NCI-H460 (cell line): ENCODE results near the gene PDE2A. TPM values are rescaled to one million over a fixed set of nuclear protein-coding genes. Genes with fewer than 3 reads are reported as not detected.
A peak's percentile ranks its signal among the peaks of the same experiment; 100 is the strongest.

Experiments used
- DNase-seq: peaks from one replicate; pipeline ENCODE4 v3.0.0-alpha.2; 2016; ENCODE audit warnings: low read depth; ENCODE audit errors: extremely low read depth
- total RNA-seq: library from RNA; depleted of rRNA; stranded (reverse); fragments of >200 nt; shearing (Covaris generic); gene quantifications from 2 replicates; pipeline ENCODE4 v1.2.3, GENCODE V29; 2014

Gene PDE2A
- total RNA-seq, 1 experiment from 2014 or later: 0.92 TPM

DNA sequence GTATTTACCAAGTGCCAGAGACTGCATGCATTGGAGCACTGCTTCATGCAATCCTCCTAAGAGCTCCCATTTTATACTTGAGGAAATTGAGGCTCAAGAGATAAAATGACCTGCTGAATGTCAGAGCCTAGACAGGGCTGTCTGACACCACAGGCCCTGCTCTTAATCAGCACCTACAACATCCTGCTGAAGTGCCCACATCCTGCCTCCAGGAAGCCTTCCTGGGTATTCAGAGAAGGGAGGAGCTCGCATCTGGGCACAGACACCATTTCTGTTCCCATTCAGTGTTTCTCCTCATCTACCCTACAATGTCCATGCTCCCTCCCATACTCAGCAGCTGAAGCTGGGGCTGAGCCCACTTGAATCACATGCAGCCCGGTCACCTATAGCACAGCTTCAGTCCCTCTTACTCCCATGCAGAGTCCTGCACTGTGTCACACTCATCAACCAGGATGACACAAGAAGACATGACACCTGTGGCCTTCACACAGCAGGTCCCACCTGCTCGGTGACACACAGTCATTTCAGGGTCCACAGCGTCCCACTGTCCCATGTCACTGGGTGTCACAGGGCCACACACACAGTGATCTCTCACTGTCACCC is 53.1 kb downstream of the PDE2A start:
- no peak for DNase-seq

DNA sequence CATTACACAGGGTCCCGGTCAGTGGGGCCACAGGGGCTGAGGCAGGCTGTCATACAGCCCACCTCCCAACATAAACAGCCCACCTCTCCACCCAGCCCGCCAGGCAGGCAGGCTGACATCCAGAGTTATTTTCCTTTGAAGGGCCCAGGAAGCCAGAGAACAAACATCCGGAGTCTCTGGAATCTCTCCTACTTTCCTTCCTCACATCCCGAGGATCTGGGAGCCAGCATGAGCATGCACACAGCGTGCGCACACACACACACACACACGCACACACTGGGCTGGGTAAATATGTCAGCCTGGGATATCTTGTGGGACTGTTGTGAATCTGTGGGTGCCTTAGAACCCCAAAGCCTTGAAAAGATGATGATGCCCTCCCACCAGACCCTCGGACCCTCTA is 55.4 kb downstream of the PDE2A start:
- DNase-seq: no peak

DNA sequence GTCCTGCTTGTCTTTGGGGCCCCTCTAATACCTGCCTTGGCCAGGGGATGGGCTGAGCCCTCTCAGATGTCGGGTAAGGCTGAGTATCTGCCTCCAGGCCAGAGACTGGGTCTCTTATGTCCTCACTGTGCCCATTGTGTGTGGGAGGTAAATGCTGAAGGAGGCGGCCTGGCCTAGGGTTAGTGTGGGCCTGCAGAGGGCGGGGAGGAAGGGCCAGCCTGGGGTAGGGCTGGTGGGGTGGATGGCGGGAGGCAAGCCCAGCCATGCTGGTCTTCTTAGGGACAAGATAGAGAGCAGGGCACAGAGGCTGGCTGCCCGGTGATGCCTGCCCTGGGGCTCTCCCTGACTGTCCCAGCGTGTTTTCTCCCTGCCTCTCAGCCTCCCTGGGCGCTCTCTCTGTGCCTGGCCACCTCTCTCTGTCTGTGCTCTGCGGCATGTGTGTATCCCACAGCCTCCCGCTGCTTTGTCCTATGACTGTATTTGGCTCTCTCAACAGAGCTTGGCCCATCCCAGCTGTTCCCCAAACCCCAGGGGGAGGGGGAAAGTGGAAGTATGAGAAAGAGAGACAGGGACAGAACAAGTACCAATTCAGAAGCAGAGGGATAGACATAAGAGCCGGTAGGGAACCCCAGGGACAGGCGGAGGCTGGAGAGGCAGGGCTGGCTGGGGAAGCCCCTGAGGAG is 57.0 kb downstream of the PDE2A start:
- no peak for DNase-seq

DNA sequence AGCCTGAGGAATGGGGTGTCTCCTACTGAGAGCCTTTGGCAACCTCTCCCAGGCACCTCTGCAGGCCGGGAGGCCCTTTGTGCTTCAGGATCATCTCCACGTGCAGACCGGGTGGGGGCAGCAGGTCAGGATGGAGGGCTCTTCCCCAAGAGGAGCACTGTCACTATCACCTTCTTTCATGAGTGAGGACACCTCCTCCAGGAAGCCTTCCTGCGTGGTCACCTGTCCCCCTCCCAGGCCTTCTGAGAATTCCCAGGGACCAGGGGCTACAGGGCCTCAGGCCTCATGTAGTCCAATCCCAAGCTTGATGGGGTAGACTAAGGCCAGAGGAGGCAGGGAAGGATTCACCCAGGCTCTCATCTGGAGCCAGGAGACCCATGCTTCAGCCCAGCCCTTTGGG is 57.6 kb downstream of the PDE2A start:
- no peak for DNase-seq

DNA sequence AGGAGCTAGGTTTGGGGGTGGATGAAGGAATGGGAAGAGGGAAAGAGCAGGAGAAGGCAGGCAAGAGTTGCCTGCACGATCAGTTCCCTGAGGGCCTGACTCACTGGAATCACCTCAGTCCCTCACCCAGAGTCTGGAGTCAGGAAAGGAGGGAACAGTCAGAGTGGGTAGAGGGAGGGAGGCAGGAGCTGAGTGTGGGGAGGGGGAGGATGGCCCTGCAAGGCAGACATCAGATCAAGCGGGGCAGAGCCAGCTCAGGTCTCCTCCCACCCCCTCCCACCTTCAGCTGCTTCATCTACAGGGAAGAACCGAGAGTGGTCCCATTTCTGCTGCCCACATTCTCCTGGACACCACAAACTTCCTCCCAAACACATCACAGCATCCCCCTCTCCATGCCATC is 58.9 kb downstream of the PDE2A start:
- DNase-seq: no peak

DNA sequence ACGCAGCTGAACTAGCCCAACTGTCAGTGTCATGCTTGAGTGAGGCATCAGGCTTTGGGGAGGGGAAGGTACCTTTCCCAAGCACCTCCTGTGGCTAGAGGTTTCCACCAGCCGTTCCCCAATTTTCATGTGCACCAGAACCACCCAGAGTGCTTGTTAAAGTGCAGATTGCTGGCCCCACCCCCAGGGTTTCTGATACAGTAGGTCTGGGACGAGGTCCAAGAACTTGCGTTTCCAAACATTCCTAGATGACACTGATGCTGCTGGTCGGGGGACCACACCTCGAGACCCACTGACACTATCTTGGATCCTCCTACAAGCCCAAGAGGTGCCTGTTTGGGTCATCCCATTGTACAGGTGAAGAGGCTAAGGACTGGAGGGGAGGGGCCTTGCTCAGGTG is 59.8 kb downstream of the PDE2A start:
- no peak for DNase-seq

DNA sequence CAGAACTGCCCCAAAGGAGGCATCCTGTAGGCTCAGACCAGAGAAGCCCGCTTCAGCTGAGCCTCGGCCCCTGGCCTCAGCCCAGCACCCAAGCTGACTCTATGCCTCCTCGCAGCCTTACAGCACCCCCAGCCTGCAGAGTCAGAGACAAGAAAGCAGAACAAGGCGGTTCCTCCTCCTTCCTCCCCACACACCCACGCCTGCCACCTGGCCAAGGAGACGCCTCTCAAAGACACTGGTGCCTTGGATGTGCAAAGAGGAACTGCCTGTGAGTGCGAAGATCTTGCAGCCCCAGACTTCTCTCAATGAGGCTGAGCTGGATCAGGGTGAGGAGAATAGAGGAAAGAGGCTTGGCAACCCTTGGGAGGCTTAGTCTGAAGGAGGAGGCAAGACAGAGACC is 60.2 kb downstream of the PDE2A start:
- DNase-seq: no peak

DNA sequence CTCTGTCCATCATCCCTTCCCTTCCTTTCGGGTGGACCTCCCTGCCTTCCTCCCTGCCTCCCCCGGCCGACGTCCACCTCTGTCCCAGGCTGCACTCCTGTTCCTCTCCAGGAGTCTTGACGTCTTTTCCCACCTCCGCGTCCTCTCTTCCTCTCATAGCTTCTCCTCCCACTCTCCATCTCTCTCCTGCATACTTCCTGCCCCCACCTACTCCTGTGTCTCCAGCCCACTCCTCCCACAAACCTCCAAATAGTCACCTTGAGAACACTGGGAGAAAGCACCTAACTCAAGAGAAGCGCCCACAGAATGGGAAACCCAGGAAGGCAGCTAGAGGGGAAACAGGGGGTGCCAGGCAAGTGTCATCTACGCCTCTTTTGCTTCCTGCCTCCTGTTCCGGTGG is 60.8 kb downstream of the PDE2A start:
- no peak for DNase-seq

DNA sequence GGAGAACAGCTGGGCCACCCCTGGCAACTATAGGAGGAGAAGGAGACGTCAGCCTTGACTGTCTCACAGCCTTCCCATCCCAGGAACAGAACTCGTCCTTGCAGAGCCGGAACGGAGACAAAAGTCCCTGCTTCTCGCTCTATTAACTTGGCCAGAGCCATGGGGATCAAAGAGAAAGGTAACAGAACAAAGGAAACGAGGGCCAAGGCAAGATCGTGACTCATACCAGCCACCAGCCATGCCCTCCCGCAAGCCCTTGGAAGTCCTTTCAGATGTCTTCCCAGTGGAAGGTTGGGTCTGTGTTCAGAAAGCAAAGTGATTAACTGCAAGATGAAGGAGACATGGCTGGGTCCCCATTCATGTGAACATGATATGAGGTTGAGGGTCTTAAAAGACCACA is 64.7 kb downstream of the PDE2A start:
- DNase-seq: no peak

DNA sequence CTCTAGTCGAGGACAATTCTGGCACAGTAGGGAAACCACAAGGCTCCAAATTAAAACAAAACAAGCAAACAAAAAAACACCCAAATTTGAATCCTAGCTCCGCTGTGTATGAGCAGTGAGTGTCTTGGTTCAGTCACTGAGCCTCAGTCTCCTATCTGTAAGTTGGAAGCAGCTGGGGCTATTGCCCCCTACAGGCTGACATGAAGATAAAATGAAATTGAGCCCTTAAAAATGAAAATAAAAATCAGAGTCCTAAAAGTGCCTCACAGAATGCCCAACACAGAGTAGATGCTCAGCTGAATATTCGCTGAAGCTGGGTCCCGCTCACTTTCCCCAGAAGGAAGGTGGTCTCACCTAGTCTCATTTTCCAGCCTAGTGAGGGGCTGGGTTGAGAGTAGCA is 65.2 kb downstream of the PDE2A start:
- no peak for DNase-seq

DNA sequence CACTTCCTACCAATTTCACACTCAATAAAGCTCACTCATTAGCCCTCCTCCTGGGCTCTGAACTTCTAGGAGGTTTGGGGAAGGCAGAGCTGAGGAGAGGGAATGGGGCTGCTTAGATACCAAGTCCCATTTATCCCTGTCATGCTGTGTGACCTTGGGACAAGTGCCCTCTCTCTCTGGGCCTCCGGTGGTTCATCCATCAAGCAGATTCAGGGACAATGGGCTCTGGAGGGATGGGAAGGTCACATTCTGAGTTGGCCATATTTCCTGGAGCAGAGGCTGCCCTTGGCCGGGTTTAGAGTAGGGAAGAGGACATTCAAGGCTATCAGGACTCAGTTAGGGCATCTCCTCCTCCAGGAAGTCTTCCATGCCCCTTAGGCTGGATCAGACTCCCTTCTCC is 66.7 kb downstream of the PDE2A start:
- no peak for DNase-seq

DNA sequence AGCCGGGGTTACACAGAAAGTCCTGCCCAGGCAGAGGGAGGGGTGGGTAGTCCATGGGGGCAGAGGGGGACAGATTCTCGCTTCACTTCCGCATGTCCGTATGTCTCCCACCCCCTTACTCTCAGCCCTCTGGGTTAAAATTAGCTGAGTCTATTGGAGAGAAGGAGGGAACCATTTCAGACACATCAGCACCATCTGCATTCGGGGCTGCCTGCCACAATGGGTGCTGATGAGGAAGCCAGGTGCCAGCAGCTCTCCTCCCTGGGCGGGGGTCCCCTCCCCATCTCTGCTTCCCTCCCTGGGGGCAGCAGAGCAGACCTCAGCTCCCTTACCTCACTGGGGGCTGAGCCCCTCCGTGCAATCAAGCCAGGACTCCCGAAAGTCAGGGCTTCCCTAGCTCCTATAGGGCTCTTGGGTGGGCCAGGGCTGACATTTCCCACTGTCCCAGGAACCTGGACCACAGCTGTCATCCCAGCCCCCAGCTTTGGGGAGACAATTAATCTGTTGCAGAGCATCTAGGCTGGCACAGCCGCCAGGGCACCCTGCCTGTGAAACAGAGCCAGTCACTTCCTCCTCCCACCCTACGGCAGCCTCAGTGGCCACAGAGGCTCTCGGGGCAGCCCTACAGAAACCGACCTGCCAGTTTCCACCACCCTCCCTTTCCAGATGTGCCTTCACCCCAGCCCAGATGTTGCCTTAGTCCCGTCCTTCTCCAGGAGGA is 67.3 kb downstream of the PDE2A start:
- no peak for DNase-seq

DNA sequence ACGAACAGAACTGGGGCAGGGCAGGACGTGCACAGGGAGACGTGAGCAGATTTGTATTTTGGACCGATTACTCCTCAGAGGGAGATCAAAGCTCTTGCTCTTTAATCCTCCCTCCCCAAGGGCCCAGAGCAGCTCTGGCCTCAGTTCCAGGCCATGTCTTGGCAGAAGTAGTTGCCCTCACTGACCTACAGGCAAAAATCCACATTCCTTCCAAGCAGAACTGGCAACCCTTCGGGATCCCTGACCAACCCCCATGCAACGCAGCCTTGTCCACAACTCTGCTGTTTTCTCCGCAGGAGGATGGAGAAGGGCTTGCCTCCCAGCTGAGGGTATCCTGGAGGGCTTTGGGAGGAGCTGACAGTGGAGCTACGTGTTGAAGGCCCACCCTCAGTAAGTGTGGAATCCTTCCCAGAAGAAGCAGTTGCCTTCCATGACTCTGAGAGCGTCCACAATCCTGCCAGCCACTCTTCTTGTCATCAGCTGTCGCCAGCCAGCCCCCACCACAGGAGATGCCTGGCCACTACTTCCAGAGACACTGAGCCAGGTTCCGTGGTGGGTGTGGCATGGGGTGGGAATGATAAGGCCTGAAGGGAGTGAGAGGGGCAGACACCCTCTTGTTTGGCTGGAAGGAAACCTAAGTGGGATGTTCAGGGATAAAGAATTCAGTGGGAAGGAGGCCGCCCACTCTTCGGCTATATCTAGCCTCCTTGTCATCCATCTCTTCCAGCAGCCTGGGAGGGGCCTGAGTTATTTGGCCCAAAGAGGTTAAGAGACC is 68.1 kb downstream of the PDE2A start:
- DNase-seq: no peak

DNA sequence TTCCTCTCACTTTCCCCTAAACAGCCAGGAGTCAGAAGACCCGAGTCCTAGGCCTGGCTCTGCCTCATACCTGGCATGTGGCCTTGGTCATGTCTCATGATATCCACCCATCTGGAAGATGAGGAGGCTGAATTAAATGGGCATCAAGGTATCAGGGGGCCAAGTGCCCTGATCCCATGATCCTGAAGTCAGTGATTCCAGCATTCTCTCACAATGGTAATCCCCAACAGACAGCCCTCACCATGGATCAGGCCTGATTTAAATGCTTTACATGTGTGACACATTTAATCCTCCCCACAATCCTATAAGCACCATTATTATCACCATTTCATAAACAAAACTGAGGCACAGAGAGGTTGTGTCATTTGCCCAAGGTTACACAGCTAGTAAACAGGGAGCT is 70.0 kb downstream of the PDE2A start:
- no peak for DNase-seq

DNA sequence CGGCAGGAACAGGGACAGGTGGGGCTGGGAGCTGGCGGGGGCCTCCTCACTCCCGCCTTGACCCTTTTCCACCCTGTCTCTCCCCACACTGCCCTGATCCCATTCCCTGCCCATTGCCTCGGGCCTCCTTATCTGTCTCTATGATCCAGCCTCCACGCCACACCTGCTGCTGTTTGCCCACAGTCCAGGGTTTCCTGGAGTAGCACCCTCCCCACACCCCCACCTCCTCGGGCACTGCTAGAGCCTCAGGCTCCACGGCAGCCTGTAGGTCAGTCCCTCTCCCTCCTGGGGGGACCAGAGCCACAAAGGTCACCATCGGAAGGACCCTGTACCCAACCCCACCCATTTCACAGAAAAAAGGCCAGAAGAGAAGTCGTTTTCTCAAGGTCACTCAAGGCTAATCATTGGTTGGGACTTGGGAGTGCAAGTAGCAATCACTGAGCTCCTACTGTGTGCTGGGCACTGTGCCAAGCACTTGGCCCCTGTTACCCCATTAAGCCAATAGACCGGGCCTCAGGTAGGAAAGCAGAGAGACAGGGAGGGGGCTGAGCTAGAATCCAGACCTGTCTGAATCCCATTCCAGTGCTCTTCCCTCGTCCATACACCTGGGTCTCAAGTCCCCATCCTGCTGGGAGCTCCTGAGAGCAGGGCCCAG is 71.8 kb downstream of the PDE2A start:
- no peak for DNase-seq

DNA sequence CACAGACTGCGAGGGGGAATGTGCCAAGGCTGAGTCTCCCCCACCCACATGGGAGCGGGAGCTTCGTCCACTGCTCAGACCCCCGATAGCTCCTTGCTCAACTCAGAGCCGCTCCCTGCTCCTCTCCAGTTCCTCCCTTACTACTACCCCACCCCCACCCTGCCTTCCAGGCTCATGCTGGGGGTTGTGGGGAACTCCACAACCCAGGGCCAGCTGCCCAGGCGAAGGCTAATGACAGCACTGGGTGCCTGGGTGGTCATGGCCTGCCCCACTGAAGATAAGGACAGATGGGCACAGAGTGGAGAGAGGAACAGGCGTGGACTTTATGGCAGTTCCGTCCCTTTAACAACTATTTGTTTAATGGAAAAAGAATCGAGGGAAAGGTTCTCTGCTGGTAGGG is 73.7 kb downstream of the PDE2A start:
- DNase-seq: no peak

DNA sequence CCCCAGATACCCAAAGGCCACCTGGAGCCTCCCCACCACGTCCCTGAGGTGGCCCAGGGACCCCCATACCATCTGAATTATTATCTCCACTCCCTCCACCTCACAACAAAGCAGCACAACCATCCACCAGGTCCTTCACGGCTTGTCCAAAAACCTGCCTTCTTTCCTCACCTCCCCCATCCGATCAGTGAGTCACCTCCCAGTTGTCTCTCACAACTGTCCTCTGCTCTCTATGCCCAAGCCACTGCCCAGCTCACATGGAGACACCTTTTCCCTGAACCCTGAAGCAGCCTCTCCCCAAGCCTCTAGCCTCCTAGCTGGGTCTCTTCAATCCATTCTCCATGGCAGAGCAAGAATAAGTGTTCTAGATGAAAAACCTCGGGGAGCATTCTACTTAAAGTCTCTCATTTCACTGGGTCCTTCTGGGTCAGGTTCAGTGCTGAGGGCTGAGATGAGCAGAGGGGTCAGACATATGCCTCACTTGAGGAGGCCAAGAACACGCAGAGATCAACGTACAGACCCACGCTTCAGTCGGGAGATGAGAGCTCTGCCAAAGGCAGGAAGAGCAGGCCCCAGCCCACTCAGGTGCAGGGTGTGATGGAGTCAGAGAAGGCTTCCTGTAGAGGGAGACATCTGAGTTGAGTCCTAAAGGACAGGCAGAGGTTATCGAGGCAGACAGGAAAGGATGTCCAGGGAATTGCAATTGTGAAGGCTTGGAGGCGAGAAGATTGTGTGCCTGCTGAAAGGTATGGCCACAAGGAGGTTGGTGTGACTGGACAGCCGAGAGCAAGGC is 74.7 kb downstream of the PDE2A start:
- DNase-seq: no peak

DNA sequence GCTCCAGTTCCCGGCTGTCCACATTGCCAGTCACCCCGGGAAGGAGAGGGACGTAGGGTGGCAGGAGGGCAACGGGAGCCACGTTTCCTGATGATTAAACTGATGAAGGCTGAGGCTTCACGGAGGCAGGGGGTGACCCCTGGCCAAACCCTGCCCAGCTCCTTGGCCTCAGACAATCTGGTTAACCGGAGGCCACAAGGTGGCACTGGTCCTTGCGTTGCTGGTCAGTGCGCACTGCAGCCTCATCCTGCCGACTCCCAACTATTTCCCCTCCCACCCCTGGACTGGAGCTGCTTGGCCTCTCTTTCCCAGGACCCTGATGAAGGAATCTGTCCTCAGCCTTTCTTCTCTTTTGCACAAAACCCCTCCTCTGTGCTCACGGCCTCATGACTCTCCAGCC is 75.3 kb downstream of the PDE2A start:
- DNase-seq: peak; percentile 22

DNA sequence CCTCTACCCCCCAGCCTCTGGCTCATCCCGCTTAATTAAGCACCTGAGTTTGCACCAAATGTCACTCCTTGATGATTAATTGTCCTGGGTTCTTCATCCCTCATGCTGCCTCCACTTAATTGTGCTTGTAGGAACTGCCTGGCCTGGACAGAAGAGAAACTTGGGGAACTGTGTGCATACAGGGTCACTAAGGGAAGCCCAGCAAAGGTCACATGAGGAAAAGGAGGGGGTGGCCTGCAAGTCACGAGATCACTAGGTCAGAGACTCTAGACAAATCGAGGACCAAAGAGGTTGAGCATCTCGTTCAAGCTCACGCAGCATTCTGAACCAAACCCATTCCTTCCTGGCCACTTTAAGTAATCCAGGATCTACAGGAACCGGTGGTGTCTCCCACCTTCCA is 75.8 kb downstream of the PDE2A start:
- no peak for DNase-seq

DNA sequence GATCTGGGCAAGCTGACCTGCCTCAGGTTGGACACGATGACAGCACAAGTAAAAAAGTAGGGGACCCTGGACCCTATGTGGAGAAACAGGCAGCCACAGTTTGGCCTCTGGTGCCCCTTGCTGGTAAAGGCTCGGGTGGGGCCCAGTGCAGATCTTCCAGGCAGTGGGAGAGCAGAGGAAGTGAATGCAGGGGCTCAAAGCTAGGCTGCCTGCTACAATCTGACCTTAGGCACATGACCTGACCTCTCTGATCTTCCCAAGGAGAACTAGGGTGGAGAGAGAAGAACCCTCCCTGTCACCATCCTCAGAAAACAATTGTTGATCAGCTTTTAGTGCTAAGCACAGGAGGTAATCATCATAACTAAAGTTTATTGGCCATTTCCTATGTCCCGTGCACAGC is 76.5 kb downstream of the PDE2A start:
- DNase-seq: no peak
